ENCODE results near the gene MAT2B.
"Not testable (repeated sequence)": the region's sequence is repeated elsewhere in the genome, so short reads cannot be mapped to it uniquely, and the experiment has no call there.

DNA sequence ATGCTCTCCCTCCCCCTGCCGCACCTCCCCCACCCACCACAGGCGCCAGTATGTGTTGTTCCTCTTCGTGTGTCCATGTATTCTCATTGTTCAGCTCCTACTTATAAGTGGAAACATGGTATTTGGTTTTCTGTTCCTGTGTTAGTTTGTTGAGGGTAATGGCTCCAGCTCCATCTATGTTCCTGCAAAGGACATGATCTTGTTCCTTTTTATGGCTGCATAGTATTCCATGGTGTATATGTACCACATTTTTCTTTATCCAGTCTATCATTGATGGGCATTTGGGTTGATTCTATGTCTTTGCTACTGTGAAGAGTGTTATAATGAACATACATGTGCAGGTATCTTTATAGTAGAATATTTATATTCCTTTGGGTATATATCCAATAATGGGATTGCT lies 31.0 kb downstream of the MAT2B start:
- not testable (repeated sequence) for TF ChIP-seq POLR2A, CTCF, POLR2AphosphoS5 (IDR thresholded peaks at IDR 0.05)
